SK-N-SH (cell line): Measurements from ENCODE around the gene ZIC3. TPM values are rescaled to one million over a fixed set of nuclear protein-coding genes. Genes with fewer than 3 reads are reported as not detected.

Experiments
- CTCF ChIA-PET: fragments of 300-600, 350-600 bp; formaldehyde crosslinking; extraction: SDS; loops from one replicate; lab custom pipeline; 2021; lab: Yijun Ruan, JAX
- POLR2A ChIA-PET: fragments of 350-600 bp; sonication (Branson Sonifier 250); formaldehyde crosslinking; extraction: SDS; loops from one replicate; lab custom pipeline; 2020; ENCODE audit warnings: antibody characterized with exemption, inconsistent platforms; lab: Yijun Ruan, JAX
- DNase-seq: peaks from one replicate; pipeline ENCODE4 v3.0.0; 2012
- H2AFZ ChIP-seq: fragments of 200-600 bp; sonication (generic); 2 replicates; pipeline ENCODE4 v1.8.1; 2016; ENCODE audit warnings: antibody characterized with exemption, mild to moderate bottlenecking, low read depth
- H3F3A ChIP-seq: fragments of 200-600 bp; sonication (generic); replicated peaks from 2 replicates; pipeline ENCODE3; 2016; ENCODE audit warnings: antibody characterized with exemption, mild to moderate bottlenecking; ENCODE audit not compliant: insufficient read depth
- H3K27ac ChIP-seq, 2 experiments: fragments of 200-500 bp in 1 of 2; fragments of 200-600 bp in 1 of 2; sonication (Bioruptor generic) in 1 of 2; sonication (generic), shearing (Covaris generic) in 1 of 2; 2 replicates each; pipeline versions ENCODE4 v1.5.1 to v1.6.1; 2014 to 2016; ENCODE audit warnings: low read depth in 2 of 2, inconsistent platforms in 1 of 2, low read length in 1 of 2, mild to moderate bottlenecking in 1 of 2, mixed read lengths in 1 of 2
- H3K27me3 ChIP-seq: fragments of 200-600 bp; sonication (generic), shearing (Covaris generic); 2 replicates; pipeline ENCODE4 v1.6.1; 2016; ENCODE audit warnings: mixed run types; ENCODE audit not compliant: insufficient read depth
- H3K36me3 ChIP-seq, 2 experiments: fragments of 200-500 bp in 1 of 2; fragments of 200-600 bp in 1 of 2; sonication (Bioruptor generic) in 1 of 2; sonication (generic) in 1 of 2; replicated peaks in 1 of 2; 2 replicates each; pipeline versions ENCODE3 to v1.5.1; 2014 to 2016; ENCODE audit warnings: low read length in 1 of 2, mild to moderate bottlenecking in 1 of 2; ENCODE audit not compliant: insufficient read depth in 2 of 2, control insufficient read depth in 1 of 2
- H3K4me1 ChIP-seq, 2 experiments: fragments of 200-500 bp in 1 of 2; fragments of 200-600 bp in 1 of 2; sonication (Bioruptor generic) in 1 of 2; sonication (generic), shearing (Covaris generic) in 1 of 2; 2 replicates each; pipeline versions ENCODE4 v1.5.1 to v1.6.1; 2014 to 2016; ENCODE audit warnings: low read depth in 1 of 2, low read length in 1 of 2, mixed run types in 1 of 2; ENCODE audit not compliant: insufficient read depth in 2 of 2, control insufficient read depth in 1 of 2
- H3K4me2 ChIP-seq: fragments of 200-600 bp; sonication (generic), shearing (Covaris generic); 2 replicates; pipeline ENCODE4 v1.6.1; 2017; ENCODE audit warnings: mixed run types
- H3K4me3 ChIP-seq, 2 experiments: fragments of 200-500 bp in 1 of 2; fragments of 200-600 bp in 1 of 2; sonication (Bioruptor generic) in 1 of 2; sonication (generic), shearing (Covaris generic) in 1 of 2; 2 replicates each; pipeline versions ENCODE4 v1.5.1 to v1.8.1; 2014 to 2016; ENCODE audit warnings: low read depth in 2 of 2, inconsistent platforms in 1 of 2, low read length in 1 of 2, mild to moderate bottlenecking in 1 of 2, mixed read lengths in 1 of 2, moderate library complexity in 1 of 2
- H3K79me2 ChIP-seq: fragments of 200-600 bp; sonication (generic); 2 replicates; pipeline ENCODE4 v1.8.1; 2017; ENCODE audit warnings: mild to moderate bottlenecking; ENCODE audit not compliant: insufficient read depth
- H3K9ac ChIP-seq: fragments of 200-600 bp; sonication (generic); 2 replicates; pipeline ENCODE4 v1.6.1; 2017; ENCODE audit warnings: mixed run types
- H3K9me2 ChIP-seq: fragments of 200-600 bp; sonication (generic); 2 replicates; pipeline ENCODE4 v1.6.1; 2017; ENCODE audit warnings: mixed run types
- H3K9me3 ChIP-seq: fragments of 200-600 bp; sonication (generic); 2 replicates; pipeline ENCODE4 v1.6.1; 2017; ENCODE audit warnings: mixed run types, mild to moderate bottlenecking, moderate library complexity
- H4K20me1 ChIP-seq: fragments of 200-600 bp; sonication (generic); 2 replicates; pipeline ENCODE4 v1.6.1; 2017; ENCODE audit warnings: mild to moderate bottlenecking, mixed run types; ENCODE audit not compliant: insufficient read depth
- CHD2 ChIP-seq: fragments of 150-350 bp; IDR thresholded peaks from 2 replicates; pipeline ENCODE4 v1.6.1; 2018; ENCODE audit warnings: low read length; ENCODE audit not compliant: partially characterized antibody
- EP300 ChIP-seq, 2 experiments: IDR thresholded peaks; 2 replicates each; pipeline versions ENCODE4 v1.4.0 to v1.6.1; 2012; ENCODE audit warnings: borderline replicate concordance in 1 of 2, low read depth in 1 of 2, low read length in 1 of 2
- FOSL2 ChIP-seq: IDR thresholded peaks from 2 replicates; pipeline ENCODE4 v1.4.0; 2012; ENCODE audit warnings: low read depth, mild to moderate bottlenecking, moderate library complexity, borderline replicate concordance
- NFIC ChIP-seq: IDR thresholded peaks from 2 replicates; pipeline ENCODE4 v1.4.0; 2012; ENCODE audit warnings: borderline replicate concordance
- SIN3A ChIP-seq: IDR thresholded peaks from 2 replicates; pipeline ENCODE4 v1.6.1; 2012; ENCODE audit warnings: low read depth, mild to moderate bottlenecking, low read length, moderate library complexity, borderline replicate concordance
- TEAD4 ChIP-seq: IDR thresholded peaks from 2 replicates; pipeline ENCODE4 v1.4.0; 2012; ENCODE audit warnings: mild to moderate bottlenecking, borderline replicate concordance; ENCODE audit not compliant: insufficient read depth
- WGBS: methylation state at CpG from one replicate; pipeline ENCODE4 v1.1.6; 2017; ENCODE audit warnings: low lambda C conversion rate; 5-methylcytosine and 5-hydroxymethylcytosine counted together
- polyA plus RNA-seq, 3 experiments: library from polyadenylated mRNA; depleted of rRNA; stranded (reverse); fragments of >200 nt; gene quantifications; 2 replicates each; pipeline ENCODE4 v1.2.3, GENCODE V29; 2012
- TF ChIP-seq, protein P1 (sequence below): IDR thresholded peaks from 2 replicates; pipeline ENCODE4 v1.6.1; 2012; ENCODE audit warnings: mild to moderate bottlenecking, low read depth, low read length, moderate library complexity
- TF ChIP-seq, protein P2 (sequence below): IDR thresholded peaks from 2 replicates; pipeline ENCODE4; 2012
- TF ChIP-seq, protein P3 (sequence below): fragments of 150-350 bp; IDR thresholded peaks from 2 replicates; pipeline ENCODE4 v1.6.1; 2016; ENCODE audit warnings: mild to moderate bottlenecking, low read depth, low read length
- TF ChIP-seq, protein P4 (sequence below): IDR thresholded peaks from 2 replicates; pipeline ENCODE4 v1.4.0; 2012; ENCODE audit warnings: low read depth, borderline replicate concordance

ZIC3 gene
- polyA plus RNA-seq, 1 of the 3 experiments (the other 2 are of a cell fraction) = not detected

DNA sequence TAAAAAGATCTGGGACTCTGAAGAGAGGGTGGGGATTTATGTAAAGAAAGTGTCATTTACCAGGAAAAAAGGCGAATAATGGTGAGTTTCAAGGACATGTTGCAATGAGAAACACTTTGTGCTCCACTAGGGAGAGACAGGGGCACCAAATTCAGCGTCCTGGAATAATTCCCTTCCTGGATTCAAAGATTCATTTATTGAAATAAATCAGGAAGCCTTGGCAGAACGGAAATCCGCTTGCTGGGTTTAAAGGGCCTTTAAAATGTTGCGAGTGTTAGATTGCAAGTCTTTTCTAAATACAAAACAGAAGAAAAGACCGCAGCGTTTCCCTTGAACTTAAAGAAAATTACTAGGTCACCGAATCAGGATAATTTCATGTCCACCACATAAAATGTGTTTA, 3.8 kb upstream of the ZIC3 start (continued):
- TF ChIP-seq, protein P1, sequence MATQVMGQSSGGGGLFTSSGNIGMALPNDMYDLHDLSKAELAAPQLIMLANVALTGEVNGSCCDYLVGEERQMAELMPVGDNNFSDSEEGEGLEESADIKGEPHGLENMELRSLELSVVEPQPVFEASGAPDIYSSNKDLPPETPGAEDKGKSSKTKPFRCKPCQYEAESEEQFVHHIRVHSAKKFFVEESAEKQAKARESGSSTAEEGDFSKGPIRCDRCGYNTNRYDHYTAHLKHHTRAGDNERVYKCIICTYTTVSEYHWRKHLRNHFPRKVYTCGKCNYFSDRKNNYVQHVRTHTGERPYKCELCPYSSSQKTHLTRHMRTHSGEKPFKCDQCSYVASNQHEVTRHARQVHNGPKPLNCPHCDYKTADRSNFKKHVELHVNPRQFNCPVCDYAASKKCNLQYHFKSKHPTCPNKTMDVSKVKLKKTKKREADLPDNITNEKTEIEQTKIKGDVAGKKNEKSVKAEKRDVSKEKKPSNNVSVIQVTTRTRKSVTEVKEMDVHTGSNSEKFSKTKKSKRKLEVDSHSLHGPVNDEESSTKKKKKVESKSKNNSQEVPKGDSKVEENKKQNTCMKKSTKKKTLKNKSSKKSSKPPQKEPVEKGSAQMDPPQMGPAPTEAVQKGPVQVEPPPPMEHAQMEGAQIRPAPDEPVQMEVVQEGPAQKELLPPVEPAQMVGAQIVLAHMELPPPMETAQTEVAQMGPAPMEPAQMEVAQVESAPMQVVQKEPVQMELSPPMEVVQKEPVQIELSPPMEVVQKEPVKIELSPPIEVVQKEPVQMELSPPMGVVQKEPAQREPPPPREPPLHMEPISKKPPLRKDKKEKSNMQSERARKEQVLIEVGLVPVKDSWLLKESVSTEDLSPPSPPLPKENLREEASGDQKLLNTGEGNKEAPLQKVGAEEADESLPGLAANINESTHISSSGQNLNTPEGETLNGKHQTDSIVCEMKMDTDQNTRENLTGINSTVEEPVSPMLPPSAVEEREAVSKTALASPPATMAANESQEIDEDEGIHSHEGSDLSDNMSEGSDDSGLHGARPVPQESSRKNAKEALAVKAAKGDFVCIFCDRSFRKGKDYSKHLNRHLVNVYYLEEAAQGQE = no peak
- no peak for TF ChIP-seq SIN3A
- no peak for TF ChIP-seq FOSL2
- no peak for TF ChIP-seq NFIC

DNA sequence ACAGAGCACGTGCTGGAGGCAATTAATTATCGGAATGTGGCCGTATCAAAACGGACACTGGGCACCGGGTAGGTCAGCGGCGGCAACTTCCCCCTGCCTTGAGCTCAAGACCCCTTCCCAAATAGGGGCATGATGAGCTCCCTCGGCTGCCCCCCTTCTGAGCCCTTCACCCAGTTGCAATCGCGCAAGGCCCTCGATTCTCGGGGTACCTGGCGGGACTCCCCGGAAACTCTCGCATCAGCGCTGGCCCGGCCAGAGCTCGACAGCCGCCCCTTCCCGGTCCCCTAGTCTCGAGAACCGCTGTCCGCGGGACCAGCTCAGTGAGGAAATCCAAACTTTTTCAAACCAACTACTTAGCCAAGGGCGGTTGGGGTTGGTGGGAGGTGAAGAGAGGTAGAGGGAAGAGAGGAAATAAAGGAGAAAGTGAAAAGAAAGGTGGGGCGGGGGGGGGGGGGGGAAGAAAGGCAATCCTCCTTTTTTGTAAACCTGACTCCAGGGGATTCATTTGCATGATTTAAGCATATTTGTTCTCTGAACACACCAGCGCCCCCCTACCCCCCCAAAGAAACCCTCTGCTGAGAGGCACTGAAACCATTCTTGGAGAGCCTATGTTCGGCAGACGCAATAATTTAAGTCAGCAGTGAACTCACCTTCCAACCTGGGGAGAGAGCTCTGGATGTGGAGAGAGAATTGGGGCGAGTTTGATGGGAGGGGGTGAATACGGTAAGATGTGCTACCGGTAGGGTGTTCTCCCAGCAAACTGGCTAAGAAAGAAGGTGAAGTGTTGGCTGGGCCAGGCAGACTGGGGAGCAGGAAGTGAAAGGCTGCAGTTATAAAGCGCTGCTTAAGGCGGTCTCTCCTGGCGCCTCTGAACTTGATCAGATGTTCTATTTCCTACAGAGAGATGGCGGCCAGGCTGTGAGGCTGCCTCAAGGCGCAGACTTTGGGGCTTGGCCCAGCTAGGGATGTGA, 2.0 kb upstream of the ZIC3 start:
- Histone ChIP-seq H3K9me3 (no peaks in the 10 kb centered on the region), H4K20me1 (no peaks in the 10 kb centered on the region), H3K4me1 (no peaks in the 10 kb centered on the region), H3K36me3 (no peaks in the 10 kb centered on the region), H3K9ac (no peak overlapping the region), H3K27me3 (peaks cover 45% of the 10 kb centered on the region), H3K27ac (no peak overlapping the region), H3K79me2 (no peaks in the 10 kb centered on the region), H3F3A (no peaks in the 10 kb centered on the region), H2AFZ (no peak overlapping the region), H3K9me2 (no peaks in the 10 kb centered on the region), H3K4me2 (no peak overlapping the region), H3K4me3 (no peak overlapping the region)
- DNase-seq = no peak
- 14% methylated on average over 29 of the region's 37 CpGs for WGBS
- POLR2A ChIA-PET = no interaction called here
- CTCF ChIA-PET = no interaction called here
- TF ChIP-seq TEAD4 (no peak), CHD2 (no peak), FOSL2 (no peak), EP300 (IDR thresholded peaks at IDR 0.05; ENCODE audit: borderline replicate concordance in 1 of 2, low read depth in 1 of 2, low read length in 1 of 2) (no peak)
- TF ChIP-seq, protein P2, sequence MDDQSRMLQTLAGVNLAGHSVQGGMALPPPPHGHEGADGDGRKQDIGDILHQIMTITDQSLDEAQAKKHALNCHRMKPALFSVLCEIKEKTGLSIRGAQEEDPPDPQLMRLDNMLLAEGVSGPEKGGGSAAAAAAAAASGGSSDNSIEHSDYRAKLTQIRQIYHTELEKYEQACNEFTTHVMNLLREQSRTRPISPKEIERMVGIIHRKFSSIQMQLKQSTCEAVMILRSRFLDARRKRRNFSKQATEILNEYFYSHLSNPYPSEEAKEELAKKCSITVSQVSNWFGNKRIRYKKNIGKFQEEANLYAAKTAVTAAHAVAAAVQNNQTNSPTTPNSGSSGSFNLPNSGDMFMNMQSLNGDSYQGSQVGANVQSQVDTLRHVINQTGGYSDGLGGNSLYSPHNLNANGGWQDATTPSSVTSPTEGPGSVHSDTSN = no peak
- TF ChIP-seq, protein P3, sequence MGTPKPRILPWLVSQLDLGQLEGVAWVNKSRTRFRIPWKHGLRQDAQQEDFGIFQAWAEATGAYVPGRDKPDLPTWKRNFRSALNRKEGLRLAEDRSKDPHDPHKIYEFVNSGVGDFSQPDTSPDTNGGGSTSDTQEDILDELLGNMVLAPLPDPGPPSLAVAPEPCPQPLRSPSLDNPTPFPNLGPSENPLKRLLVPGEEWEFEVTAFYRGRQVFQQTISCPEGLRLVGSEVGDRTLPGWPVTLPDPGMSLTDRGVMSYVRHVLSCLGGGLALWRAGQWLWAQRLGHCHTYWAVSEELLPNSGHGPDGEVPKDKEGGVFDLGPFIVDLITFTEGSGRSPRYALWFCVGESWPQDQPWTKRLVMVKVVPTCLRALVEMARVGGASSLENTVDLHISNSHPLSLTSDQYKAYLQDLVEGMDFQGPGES = no peak
- TF ChIP-seq, protein P4, sequence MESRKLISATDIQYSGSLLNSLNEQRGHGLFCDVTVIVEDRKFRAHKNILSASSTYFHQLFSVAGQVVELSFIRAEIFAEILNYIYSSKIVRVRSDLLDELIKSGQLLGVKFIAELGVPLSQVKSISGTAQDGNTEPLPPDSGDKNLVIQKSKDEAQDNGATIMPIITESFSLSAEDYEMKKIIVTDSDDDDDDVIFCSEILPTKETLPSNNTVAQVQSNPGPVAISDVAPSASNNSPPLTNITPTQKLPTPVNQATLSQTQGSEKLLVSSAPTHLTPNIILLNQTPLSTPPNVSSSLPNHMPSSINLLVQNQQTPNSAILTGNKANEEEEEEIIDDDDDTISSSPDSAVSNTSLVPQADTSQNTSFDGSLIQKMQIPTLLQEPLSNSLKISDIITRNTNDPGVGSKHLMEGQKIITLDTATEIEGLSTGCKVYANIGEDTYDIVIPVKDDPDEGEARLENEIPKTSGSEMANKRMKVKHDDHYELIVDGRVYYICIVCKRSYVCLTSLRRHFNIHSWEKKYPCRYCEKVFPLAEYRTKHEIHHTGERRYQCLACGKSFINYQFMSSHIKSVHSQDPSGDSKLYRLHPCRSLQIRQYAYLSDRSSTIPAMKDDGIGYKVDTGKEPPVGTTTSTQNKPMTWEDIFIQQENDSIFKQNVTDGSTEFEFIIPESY = no peak
